ENCODE results near the gene ELOA. TPM values are rescaled to one million over a fixed set of nuclear protein-coding genes. Genes with fewer than 3 reads are reported as not detected.
"Not testable (repeated sequence)": the region's sequence is repeated elsewhere in the genome, so short reads cannot be mapped to it uniquely, and the experiment has no call there.

ELOA gene
- total and polyA plus RNA-seq, 4 donors = 17.0 to 38.1 (median 26.5) TPM

DNA sequence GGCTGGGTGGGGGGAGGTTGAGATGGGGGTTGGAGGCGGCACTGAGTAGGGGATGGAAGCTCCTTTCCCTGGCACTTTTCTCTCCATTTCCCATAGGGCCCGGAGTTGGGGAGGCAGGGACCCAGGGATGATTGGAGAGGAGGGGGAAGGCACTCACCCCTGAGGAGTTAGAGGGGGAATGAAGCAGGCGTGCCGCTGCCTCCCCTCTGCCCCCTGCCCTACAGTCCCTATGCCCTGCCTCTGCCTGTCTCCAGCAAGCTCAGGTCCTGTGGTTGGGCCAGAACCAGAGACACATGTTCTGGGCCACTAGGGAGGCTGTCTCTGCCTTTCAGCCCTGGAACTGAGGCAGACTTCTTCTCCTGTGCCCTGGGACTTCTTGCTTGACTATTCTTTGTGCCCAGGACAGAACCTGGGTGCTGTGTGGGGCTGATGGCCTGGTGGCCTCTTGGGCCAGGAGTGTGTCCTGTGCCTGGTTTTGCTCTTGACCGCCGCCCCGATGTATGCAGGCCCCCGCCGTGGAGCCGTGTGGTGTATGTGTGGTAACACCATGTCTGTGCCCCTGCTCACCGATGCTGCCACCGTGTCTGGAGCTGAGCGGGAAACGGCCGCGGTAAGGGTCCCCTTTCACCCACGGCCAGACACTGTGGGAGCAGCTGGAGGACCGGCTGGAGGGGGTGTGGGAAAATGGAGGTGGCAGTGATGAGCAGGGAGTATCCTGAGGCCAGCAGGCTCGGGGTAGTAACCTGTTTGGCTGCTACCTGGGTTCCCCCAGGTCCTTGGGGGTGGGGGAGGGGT is 49.1 kb downstream of the ELOA start:
- no peak for DNase-seq (ENCODE audit: low read depth in 4 of 6, low spot score in 6 of 6)
- 68% methylated on average over 17 of the region's 19 CpGs for WGBS (ENCODE audit: insufficient coverage)
- H3K4me3 ChIP-seq (ENCODE audit: low read depth, low read length) = no peak overlapping the region
- H3K9me3 ChIP-seq (ENCODE audit: control insufficient read depth, insufficient read depth, low read length) = no peaks in the 10 kb centered on the region
- H3K4me1 ChIP-seq (ENCODE audit: control insufficient read depth, insufficient read depth, low read length) = peaks cover 40% of the 10 kb centered on the region
- no peaks in the 10 kb centered on the region for H3K27me3 ChIP-seq (ENCODE audit: control insufficient read depth, insufficient read depth, low read length)
- no peak overlapping the region for H3K27ac ChIP-seq (ENCODE audit: low read depth, low read length)
- H3K36me3 ChIP-seq (ENCODE audit: control insufficient read depth, insufficient read depth, low read length) = peaks cover 59% of the 10 kb centered on the region

DNA sequence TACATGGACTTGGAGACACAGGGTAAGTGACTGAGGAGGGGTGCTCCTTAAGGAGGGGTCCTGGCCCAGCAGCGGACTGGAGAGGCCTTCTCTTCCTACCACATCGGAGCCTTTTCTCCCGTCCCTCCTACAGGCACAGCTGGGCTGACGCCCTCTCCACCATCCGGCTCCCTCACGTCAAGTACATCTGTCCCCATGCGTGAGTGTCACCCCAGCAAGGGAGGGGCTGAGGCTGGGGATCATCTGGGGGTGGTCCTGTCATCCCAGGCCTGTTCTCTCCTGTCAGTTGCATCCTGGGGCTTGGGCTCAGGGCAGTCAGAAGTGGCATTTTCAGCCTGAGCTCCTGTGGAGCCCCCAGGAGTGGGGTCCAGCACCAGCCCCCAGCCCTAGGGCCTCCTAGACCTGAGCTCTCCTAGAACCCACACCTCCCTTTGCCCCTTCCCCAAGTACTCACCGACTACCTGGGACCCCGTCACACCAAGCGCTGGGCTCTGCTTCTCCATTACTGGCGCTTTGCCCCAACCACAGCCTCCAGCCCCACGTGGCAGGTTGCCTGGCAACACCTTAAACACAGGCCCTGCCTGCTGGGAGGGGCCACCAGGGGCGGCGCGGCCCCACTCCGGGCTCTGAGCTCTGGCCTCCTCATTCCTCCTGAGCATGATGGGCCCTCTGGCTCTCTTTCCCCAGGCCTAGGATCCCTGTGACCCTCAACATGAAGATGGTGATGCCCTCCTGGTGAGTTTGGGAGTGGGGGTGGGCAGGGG is 49.9 kb downstream of the ELOA start:
- Histone ChIP-seq H3K27me3 (ENCODE audit: control insufficient read depth, insufficient read depth, low read length) (no peaks in the 10 kb centered on the region), H3K36me3 (ENCODE audit: control insufficient read depth, insufficient read depth, low read length) (peaks cover 64% of the 10 kb centered on the region), H3K4me1 (ENCODE audit: control insufficient read depth, insufficient read depth, low read length) (peaks cover 40% of the 10 kb centered on the region), H3K27ac (ENCODE audit: low read depth, low read length) (no peak overlapping the region), H3K9me3 (ENCODE audit: control insufficient read depth, insufficient read depth, low read length) (no peaks in the 10 kb centered on the region), H3K4me3 (ENCODE audit: low read depth, low read length) (no peak overlapping the region)
- peak in 2 of 6 donors; percentile 30 to 38 for DNase-seq (ENCODE audit: low read depth in 4 of 6, low spot score in 6 of 6)
- 44% methylated on average over 12 of the region's 16 CpGs for WGBS (ENCODE audit: insufficient coverage)

DNA sequence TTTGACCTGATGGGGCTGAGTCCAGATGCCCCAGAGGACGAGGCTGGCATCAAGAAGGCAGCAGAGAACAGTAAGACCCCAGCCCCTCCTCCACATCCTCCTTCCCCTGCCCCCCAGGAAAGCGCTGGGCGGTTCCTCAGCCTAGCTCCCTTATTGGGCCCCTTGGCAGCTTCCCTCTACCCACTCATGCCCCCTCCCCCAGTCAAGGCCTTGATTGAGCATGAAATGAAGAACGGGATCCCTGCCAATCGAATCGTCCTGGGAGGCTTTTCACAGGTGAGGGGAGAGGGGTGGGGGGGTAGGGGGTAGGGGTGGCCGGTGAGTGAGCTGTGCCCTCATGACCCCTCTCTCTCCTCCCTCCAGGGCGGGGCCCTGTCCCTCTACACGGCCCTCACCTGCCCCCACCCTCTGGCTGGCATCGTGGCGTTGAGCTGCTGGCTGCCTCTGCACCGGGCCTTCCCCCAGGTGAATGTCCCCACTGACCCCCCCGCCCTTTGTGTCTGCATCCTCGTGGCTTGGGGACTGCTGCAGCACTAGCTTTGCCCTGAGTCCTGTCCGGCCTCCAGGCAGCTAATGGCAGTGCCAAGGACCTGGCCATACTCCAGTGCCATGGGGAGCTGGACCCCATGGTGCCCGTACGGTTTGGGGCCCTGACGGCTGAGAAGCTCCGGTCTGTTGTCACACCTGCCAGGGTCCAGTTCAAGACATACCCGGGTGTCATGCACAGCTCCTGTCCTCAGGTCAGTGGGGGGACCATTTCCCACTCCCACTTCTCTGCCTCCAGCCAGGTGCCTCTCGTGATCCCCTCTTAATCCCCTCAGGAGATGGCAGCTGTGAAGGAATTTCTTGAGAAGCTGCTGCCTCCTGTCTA is 50.8 kb downstream of the ELOA start:
- no peak overlapping the region for H3K4me3 ChIP-seq (ENCODE audit: low read depth, low read length)
- no peaks in the 10 kb centered on the region for H3K9me3 ChIP-seq (ENCODE audit: control insufficient read depth, insufficient read depth, low read length)
- 76% methylated on average over 15 of the region's 21 CpGs for WGBS (ENCODE audit: insufficient coverage)
- H3K27ac ChIP-seq (ENCODE audit: low read depth, low read length) = no peak overlapping the region
- DNase-seq (ENCODE audit: low read depth in 4 of 6, low spot score in 6 of 6) = no peak
- H3K27me3 ChIP-seq (ENCODE audit: control insufficient read depth, insufficient read depth, low read length) = no peaks in the 10 kb centered on the region
- peaks cover 65% of the 10 kb centered on the region for H3K36me3 ChIP-seq (ENCODE audit: control insufficient read depth, insufficient read depth, low read length)
- peaks cover 48% of the 10 kb centered on the region for H3K4me1 ChIP-seq (ENCODE audit: control insufficient read depth, insufficient read depth, low read length)

DNA sequence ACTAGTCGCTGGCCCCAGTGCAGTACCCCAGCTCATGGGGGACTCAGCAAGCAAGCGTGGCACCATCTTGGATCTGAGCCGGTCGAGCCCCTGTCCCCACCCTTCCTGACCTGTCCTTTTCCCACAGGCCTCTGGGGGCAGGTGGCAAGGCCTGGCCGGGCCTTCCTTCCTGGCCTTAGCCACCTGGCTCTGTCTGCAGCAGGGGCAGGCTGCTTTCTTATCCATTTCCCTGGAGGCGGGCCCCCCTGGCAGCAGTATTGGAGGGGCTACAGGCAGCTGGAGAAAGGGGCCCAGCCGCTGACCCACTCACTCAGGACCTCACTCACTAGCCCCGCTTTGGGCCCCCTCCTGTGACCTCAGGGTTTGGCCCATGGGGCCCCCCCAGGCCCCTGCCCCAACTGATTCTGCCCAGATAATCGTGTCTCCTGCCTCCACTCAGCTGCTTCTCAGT is 51.5 kb downstream of the ELOA start:
- not testable (repeated sequence) for H3K27me3 ChIP-seq (ENCODE audit: control insufficient read depth, insufficient read depth, low read length); DNase-seq (ENCODE audit: low read depth in 4 of 6, low spot score in 6 of 6); H3K27ac ChIP-seq (ENCODE audit: low read depth, low read length); H3K4me3 ChIP-seq (ENCODE audit: low read depth, low read length); H3K9me3 ChIP-seq (ENCODE audit: control insufficient read depth, insufficient read depth, low read length)
- peaks cover 55% of the 10 kb centered on the region for H3K4me1 ChIP-seq (ENCODE audit: control insufficient read depth, insufficient read depth, low read length)
- WGBS (ENCODE audit: insufficient coverage) = 85% methylated on average over 6 of the region's 9 CpGs
- peaks cover 65% of the 10 kb centered on the region for H3K36me3 ChIP-seq (ENCODE audit: control insufficient read depth, insufficient read depth, low read length)

DNA sequence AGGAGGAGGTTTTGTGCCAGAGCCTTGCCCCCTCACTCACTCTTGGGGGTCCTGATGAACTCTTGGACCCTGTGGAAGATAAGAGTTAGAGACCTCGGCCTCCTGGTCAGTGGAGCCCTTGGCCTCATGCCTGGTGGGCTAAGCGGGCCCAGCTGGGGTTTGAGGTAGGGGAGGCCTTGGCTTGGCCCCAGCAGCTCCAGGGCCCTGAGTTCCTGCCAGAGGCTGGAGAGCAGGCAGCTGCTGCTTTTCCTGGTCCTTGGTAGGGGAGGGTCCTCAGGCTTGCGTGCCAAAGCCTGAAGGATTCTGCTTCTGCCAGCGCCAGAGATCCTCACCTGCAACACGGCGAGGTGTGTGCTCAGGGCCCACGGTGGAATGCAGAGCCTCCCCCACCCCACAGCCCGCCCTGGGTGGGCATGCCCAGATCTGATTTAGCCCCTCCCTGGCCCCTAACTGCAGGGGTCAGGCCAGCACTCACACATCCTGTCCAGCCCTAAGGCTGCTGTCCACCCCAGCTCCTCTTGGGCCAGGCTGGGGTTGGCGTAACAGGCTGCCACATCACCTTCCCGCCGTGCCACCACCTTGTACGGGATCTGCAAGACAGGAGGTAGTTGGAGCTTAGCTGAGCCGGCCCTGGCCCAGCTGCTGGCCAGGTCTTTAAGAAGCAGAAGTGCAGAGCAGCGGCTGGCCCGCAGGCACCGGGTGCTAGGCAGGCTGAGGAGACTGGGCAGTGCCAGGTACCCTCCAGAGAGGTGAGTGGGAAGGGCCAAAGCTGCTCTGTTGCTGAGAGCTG is 52.6 kb downstream of the ELOA start:
- Histone ChIP-seq H3K4me1 (ENCODE audit: control insufficient read depth, insufficient read depth, low read length) (peaks cover 53% of the 10 kb centered on the region), H3K27ac (ENCODE audit: low read depth, low read length) (no peak overlapping the region), H3K27me3 (ENCODE audit: control insufficient read depth, insufficient read depth, low read length) (no peaks in the 10 kb centered on the region), H3K4me3 (ENCODE audit: low read depth, low read length) (no peak overlapping the region), H3K9me3 (ENCODE audit: control insufficient read depth, insufficient read depth, low read length) (no peaks in the 10 kb centered on the region), H3K36me3 (ENCODE audit: control insufficient read depth, insufficient read depth, low read length) (peaks cover 65% of the 10 kb centered on the region)
- no peak for DNase-seq (ENCODE audit: low read depth in 4 of 6, low spot score in 6 of 6)
- WGBS (ENCODE audit: insufficient coverage) = 87% methylated on average over 15 of the region's 16 CpGs

DNA sequence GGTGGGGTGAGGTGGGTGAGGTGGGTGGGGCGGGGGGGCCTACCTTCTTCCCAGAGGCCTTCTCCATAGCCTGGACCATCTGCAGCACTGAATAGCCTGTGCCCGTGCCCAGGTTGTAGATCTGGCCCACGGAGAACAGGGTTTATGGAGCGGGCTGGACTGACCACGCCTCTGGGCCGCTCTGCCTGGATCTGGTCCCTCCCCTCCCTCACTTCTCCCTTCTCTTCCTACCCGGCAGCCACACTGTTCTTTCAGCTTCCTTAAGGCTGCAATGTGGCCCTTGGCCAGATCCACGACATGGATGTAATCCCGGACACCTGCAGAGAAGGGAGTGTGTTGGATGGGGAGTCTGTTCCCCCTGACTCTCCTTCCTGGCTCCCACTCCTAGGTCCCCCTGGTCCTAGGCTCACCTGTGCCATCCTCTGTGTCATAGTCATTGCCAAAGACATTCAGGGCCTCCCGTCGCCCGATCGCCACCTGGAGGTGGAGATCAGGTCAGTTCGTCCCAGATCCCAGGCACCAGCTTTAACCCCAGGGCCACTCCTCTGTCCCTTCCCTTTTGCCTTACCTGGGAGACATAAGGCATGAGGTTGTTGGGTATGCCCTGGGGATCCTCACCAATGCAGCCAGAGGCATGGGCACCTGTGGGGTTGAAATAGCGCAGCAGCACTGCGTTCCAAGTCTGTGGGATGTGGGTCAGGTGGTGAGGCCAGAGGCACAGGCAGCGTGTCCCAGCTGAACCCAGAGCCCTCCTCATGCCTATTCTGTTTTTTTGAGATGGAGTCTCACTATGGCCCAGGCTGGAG is 53.4 kb downstream of the ELOA start:
- WGBS (ENCODE audit: insufficient coverage) = 94% methylated on average over 7 of the region's 17 CpGs
- peaks cover 56% of the 10 kb centered on the region for H3K4me1 ChIP-seq (ENCODE audit: control insufficient read depth, insufficient read depth, low read length)
- no peaks in the 10 kb centered on the region for H3K9me3 ChIP-seq (ENCODE audit: control insufficient read depth, insufficient read depth, low read length)
- no peaks in the 10 kb centered on the region for H3K27me3 ChIP-seq (ENCODE audit: control insufficient read depth, insufficient read depth, low read length)
- no peak overlapping the region for H3K4me3 ChIP-seq (ENCODE audit: low read depth, low read length)
- no peak overlapping the region for H3K27ac ChIP-seq (ENCODE audit: low read depth, low read length)
- no peak for DNase-seq (ENCODE audit: low read depth in 4 of 6, low spot score in 6 of 6)
- H3K36me3 ChIP-seq (ENCODE audit: control insufficient read depth, insufficient read depth, low read length) = peaks cover 65% of the 10 kb centered on the region

DNA sequence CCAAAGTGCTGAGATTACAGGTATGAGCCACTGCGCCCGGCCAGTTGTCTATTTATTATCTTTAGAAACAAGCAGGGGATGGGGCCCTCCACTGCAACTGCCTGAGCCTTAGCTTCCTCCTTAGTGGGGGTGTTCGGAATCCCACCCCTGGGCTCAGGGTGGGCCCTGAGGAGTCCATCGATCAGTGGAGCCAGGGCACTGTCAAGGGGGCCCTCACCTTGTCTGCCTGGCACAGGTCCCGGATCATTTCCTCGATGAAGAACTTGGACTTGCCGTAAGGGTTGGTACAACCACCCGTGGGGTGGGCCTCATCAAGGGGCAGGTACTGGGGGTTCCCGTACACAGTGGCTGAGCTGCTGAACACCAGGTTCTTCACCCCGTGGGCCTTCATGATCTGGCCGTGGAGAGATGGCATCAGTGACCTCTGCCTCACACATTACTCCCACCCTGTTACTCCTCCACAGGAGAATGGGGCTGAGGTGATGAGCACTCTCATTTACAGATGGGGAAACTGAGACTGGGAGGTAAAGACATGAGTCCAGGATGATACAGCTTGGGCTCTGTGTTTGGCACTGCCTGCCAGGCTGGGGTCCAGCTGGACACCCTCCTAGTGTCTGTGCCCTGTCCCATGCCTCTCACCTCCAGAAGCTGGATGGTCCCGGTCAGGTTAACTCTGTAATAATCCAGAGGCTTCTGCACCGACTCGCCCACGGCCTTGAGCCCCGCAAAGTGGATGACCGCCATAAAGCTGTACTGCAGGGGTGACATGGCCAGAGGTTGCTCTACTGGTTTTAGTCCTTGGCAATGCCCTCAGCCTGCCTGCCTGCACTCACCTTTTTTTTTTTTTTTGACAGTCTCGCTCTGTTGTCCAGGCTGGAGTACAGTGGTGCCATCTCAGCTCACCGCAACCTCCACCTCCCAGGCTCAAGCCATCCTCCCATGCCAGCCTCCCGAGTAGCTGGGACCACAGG is 54.5 kb downstream of the ELOA start:
- Histone ChIP-seq H3K27ac (ENCODE audit: low read depth, low read length) (no peak overlapping the region), H3K27me3 (ENCODE audit: control insufficient read depth, insufficient read depth, low read length) (no peaks in the 10 kb centered on the region), H3K4me1 (ENCODE audit: control insufficient read depth, insufficient read depth, low read length) (peaks cover 50% of the 10 kb centered on the region), H3K4me3 (ENCODE audit: low read depth, low read length) (no peak overlapping the region), H3K36me3 (ENCODE audit: control insufficient read depth, insufficient read depth, low read length) (peaks cover 61% of the 10 kb centered on the region), H3K9me3 (ENCODE audit: control insufficient read depth, insufficient read depth, low read length) (no peaks in the 10 kb centered on the region)
- no peak for DNase-seq (ENCODE audit: low read depth in 4 of 6, low spot score in 6 of 6)
- WGBS (ENCODE audit: insufficient coverage) = 92% methylated on average over 14 of the region's 20 CpGs

DNA sequence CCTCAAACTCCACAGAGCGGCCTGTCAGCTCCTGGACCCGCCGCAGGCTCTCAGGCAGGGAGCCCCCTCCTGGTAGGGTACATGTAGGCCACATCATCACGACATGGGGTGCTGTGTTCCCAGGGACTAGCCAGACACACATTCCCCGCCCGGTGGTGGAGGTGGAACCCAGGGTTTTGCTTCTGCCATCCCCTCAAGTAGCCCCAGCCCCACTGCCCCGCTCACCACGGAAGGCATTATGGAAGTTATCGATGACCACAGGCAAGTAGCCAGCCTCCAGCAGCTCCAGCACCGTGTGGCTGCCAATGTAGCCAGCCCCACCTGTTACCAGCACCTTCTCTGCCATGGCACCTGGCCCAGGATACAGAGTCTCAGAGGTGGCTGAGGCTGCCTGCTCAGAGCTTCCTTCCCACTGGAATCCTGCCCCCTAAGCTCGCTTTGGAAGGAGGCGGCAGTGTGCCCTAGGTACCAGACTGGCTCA is 55.4 kb downstream of the ELOA start:
- H3K27ac ChIP-seq (ENCODE audit: low read depth, low read length) = no peak overlapping the region
- H3K4me1 ChIP-seq (ENCODE audit: control insufficient read depth, insufficient read depth, low read length) = peaks cover 42% of the 10 kb centered on the region
- H3K4me3 ChIP-seq (ENCODE audit: low read depth, low read length) = no peak overlapping the region

More for the DNA sequence above, 55.4 kb downstream of the ELOA start:
- 89% methylated on average over 12 of the region's 12 CpGs for WGBS (ENCODE audit: insufficient coverage)
- no peak for DNase-seq (ENCODE audit: low read depth in 4 of 6, low spot score in 6 of 6)
- Histone ChIP-seq H3K9me3 (ENCODE audit: control insufficient read depth, insufficient read depth, low read length) (no peaks in the 10 kb centered on the region), H3K27me3 (ENCODE audit: control insufficient read depth, insufficient read depth, low read length) (no peaks in the 10 kb centered on the region), H3K36me3 (ENCODE audit: control insufficient read depth, insufficient read depth, low read length) (peaks cover 55% of the 10 kb centered on the region)
